ENCODE results near the gene EYA3. TPM values are rescaled to one million over a fixed set of nuclear protein-coding genes. Genes with fewer than 3 reads are reported as not detected.

The EYA3 gene
- total RNA-seq, 1 donor from 2014 or later: 16.0 TPM

- no peak overlapping the region for H3K4me3 ChIP-seq
- intact Hi-C loops (cut with DNase I): loop anchor here (10.0 kb wide), 1 partner anchor 118 kb away; no protein-coding TSS in a partner anchor
Measured at GRCh38 chr1:28096210-28097099, 8.0 kb upstream of the EYA3 start.

DNA sequence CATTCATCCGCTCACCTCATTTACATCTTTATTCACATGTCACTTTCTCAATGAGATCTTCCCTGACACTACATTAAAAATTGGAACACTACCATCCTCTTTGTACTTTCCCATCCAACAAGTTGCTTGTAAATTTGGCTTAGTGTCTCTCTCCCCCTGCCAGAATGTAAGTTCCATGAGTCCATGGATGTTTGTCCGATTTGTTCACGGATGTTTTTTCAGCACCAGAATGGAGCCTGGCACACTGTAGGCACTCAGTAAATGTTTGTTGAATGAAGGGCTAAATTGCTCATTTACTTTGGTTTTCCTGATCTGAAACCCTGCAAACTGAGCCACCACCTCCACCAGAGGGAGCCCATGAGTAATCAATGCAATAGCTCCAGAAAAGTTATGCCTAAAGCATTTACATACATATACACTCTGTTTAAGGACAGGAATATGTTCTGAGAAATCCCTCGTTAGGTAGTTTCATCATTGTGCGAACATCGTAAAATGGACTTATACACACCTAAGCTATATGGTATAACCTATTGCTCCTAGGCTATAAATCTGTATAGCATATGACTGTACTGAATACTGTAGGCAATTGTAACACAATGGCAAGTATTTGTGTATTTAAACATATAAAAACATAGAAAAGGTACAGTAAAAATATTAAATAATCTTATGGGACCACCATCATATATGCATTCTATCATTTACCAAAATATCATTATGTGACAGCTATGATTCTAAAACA, 2.8 kb upstream of the EYA3 start:
- H3K9me3 ChIP-seq: no peaks in the 10 kb centered on the region
- no peak overlapping the region for H3K4me3 ChIP-seq
- intact Hi-C loops (cut with DNase I): loop anchor here (10.0 kb wide), 1 partner anchor 124 kb away; no protein-coding TSS in a partner anchor
- H3K36me3 ChIP-seq: no peaks in the 10 kb centered on the region
- H3K27ac ChIP-seq: no peak overlapping the region
- H3K27me3 ChIP-seq: no peaks in the 10 kb centered on the region
- peaks cover 22% of the 10 kb centered on the region for H3K4me1 ChIP-seq
- DNase-seq (ENCODE audit: extremely low spot score in 2 of 2): no peak
- peak in 2 of 3 experiments; percentile 52 to 77 for TF ChIP-seq CTCF (IDR thresholded peaks at IDR 0.05)
- no peak for TF ChIP-seq POLR2A (IDR thresholded peaks at IDR 0.05)
- no peak for TF ChIP-seq POLR2AphosphoS5 (IDR thresholded peaks at IDR 0.05; ENCODE audit: insufficient read depth in 1 of 2, low read depth in 1 of 2)

More at GRCh38 chr1:28096210-28097099, 8.0 kb upstream of the EYA3 start:
- Histone ChIP-seq H3K9me3 (no peaks in the 10 kb centered on the region), H3K27me3 (no peaks in the 10 kb centered on the region), H3K4me1 (no peaks in the 10 kb centered on the region), H3K36me3 (no peaks in the 10 kb centered on the region), H3K27ac (no peak overlapping the region)
- DNase-seq (ENCODE audit: extremely low spot score in 2 of 2): no peak
- TF ChIP-seq CTCF (IDR thresholded peaks at IDR 0.05) (no peak), POLR2A (IDR thresholded peaks at IDR 0.05) (no peak), POLR2AphosphoS5 (IDR thresholded peaks at IDR 0.05; ENCODE audit: insufficient read depth in 1 of 2, low read depth in 1 of 2) (no peak)

DNA sequence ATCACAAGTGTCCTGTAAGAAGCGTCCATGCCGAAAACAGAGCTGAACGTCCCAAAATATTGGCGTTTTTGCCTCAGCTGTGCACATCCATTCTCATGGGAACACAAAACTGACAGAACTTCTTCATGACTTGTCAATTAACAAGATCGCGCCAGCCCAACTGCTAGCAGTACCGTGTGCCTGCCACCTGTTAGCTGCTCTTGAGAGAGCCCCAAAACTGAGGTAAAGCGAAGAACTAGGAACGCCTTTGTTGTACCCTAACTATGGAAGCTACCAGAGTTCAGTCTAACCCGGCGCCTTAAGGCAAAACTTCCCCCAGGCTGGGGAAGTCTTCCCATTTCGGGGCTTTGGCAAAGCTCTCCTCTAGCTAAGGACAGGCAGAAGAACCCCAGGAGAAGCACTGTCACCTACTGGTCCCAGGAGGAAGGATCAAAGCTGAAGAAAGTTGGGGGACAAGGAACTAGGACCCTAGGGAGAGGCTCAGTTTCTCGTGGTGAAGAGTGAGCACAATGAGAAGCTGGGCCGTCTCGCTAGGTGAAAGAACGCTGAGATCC, 719 bp downstream of the EYA3 start:
- no peak for DNase-seq (ENCODE audit: extremely low spot score in 2 of 2)
- H3K27me3 ChIP-seq: no peaks in the 10 kb centered on the region
- TF ChIP-seq POLR2A (IDR thresholded peaks at IDR 0.05) (no peak), POLR2AphosphoS5 (IDR thresholded peaks at IDR 0.05; ENCODE audit: insufficient read depth in 1 of 2, low read depth in 1 of 2) (no peak), CTCF (IDR thresholded peaks at IDR 0.05) (no peak)
- intact Hi-C loops (cut with DNase I): no loop called here
- H3K4me3 ChIP-seq: peak overlapping the region; percentile 60 to 61
- peaks cover 24% of the 10 kb centered on the region for H3K4me1 ChIP-seq
- H3K36me3 ChIP-seq: no peaks in the 10 kb centered on the region
- no peaks in the 10 kb centered on the region for H3K9me3 ChIP-seq
- H3K27ac ChIP-seq: peak overlapping the region; percentile 65

GRCh38 chr1:28086651-28087050, 1.8 kb downstream of the EYA3 start:
- Histone ChIP-seq H3K4me1 (peaks cover 24% of the 10 kb centered on the region), H3K27me3 (no peaks in the 10 kb centered on the region), H3K27ac (no peak overlapping the region), H3K36me3 (no peaks in the 10 kb centered on the region), H3K9me3 (no peaks in the 10 kb centered on the region), H3K4me3 (no peak overlapping the region)
- intact Hi-C loops (cut with DNase I): no loop called here
- no peak for DNase-seq (ENCODE audit: extremely low spot score in 2 of 2)
- TF ChIP-seq POLR2AphosphoS5 (IDR thresholded peaks at IDR 0.05; ENCODE audit: insufficient read depth in 1 of 2, low read depth in 1 of 2) (no peak), POLR2A (IDR thresholded peaks at IDR 0.05) (no peak), CTCF (IDR thresholded peaks at IDR 0.05) (no peak)

Data from vagina (tissue), 2 donors.